IPS DF 6.9 (cell line): ENCODE data around the gene SMKR1.
A peak's percentile ranks its signal among the peaks of the same experiment; 100 is the strongest.

Source experiments
- DNase-seq: peaks from one replicate; pipeline ENCODE4 v3.0.0-alpha.2; 2013; ENCODE audit warnings: low read depth, low spot score
- H3K27ac ChIP-seq: one replicate; pipeline ENCODE4 v1.5.1; 2013; ENCODE audit warnings: low read length, control low read depth
- H3K27me3 ChIP-seq: 2 replicates; pipeline ENCODE4 v1.6.1; 2013; ENCODE audit warnings: mild to moderate bottlenecking, low read length; ENCODE audit not compliant: control insufficient read depth, insufficient read depth
- H3K36me3 ChIP-seq: 2 replicates; pipeline ENCODE4 v1.6.1; 2013; ENCODE audit warnings: low read length; ENCODE audit not compliant: control insufficient read depth, insufficient read depth
- H3K4me1 ChIP-seq: 2 replicates; pipeline ENCODE4 v1.6.1; 2013; ENCODE audit warnings: low read length; ENCODE audit not compliant: control insufficient read depth, insufficient read depth
- H3K4me3 ChIP-seq: 2 replicates; pipeline ENCODE4 v1.5.1; 2013; ENCODE audit warnings: mild to moderate bottlenecking, low read length
- H3K9me3 ChIP-seq: 2 replicates; pipeline ENCODE4 v1.6.1; 2013; ENCODE audit warnings: low read length, inconsistent platforms; ENCODE audit not compliant: control insufficient read depth, insufficient read depth
- WGBS: extraction: QIAGEN DNeasy Blood & Tissue Kit; methylation state at CpG from one replicate; pipeline ENCODE4 v1.1.7; 2013; ENCODE audit warnings: mixed read lengths, missing lambda C conversion rate; ENCODE audit not compliant: insufficient read length, insufficient coverage; 5-methylcytosine and 5-hydroxymethylcytosine counted together

SMKR1 gene

DNA sequence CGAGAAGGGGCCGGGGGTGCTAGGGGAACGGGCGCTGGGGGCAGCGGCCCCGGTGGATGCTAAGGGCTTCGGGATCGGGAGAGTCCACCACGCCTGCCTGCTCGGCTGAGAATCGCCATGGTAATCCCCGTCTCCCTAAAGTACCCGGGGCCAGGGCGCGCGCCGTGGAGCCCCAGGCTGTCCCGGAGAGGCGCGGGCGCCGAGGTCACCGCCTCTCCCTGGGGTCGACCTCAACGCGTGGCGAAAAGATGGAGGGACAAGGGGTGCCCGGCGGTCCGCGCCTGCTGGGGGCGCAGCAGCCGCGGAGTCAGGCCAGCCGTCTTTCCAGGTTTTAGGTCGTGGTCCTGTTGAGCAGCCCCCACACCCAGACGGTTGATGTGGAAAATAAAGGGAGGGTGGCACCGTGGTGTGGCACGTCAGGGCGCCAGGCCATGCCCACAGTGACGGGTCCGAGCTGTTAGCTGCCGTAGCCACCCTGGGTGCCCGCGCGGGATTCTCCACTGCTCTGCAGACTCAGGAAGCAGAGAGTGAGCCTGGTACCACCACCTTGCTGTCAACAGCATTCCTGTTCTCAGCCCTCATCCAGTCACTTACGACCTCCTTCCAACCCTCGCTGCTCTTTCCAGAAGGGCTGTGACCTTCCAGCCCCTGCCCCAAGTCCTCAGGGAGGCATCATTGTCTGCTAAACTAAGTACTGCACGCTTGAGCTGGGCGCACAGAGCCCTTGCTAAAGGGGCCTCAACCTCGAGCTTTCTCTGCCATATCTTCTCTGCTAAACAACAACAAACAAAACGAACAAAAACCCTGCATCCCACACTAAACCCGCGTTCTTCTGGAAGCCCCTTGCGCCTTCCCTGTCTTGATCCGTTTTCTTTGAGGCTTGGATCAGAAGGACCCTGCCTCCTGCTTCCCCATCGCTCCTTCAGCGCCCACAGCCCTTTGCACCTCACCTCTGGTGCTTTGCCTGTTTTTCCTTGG is 666 bp downstream of the SMKR1 start:
- WGBS: no CpG with 5 or more reads among the region's 58 CpGs
- no peaks in the 10 kb centered on the region for H3K9me3 ChIP-seq
- H3K4me1 ChIP-seq: no peaks in the 10 kb centered on the region
- H3K27ac ChIP-seq: no peak overlapping the region
- no peak for DNase-seq
- H3K36me3 ChIP-seq: no peaks in the 10 kb centered on the region
- H3K4me3 ChIP-seq: peak overlapping the region; percentile 91; the same call in 1 of the 2 replicates
- peaks cover 2% of the 10 kb centered on the region; the same call in 1 of the 2 replicates for H3K27me3 ChIP-seq

GRCh38 chr7:129503725-129504124 is 1.4 kb downstream of the SMKR1 start:
- Histone ChIP-seq H3K36me3 (no peaks in the 10 kb centered on the region), H3K27me3 (peaks cover 2% of the 10 kb centered on the region; the same call in 1 of the 2 replicates), H3K4me1 (no peaks in the 10 kb centered on the region), H3K27ac (no peak overlapping the region), H3K9me3 (no peaks in the 10 kb centered on the region), H3K4me3 (no peak overlapping the region)
- DNase-seq: no peak
- WGBS: no CpG with 5 or more reads among the region's 8 CpGs

GRCh38 chr7:129512192-129512591 is 9.9 kb downstream of the SMKR1 start:
- WGBS: no CpG with 5 or more reads among the region's 8 CpGs

GRCh38 chr7:129513546-129513945 is 11.2 kb downstream of the SMKR1 start:
- no peaks in the 10 kb centered on the region for H3K9me3 ChIP-seq
- H3K27me3 ChIP-seq: no peaks in the 10 kb centered on the region
- H3K4me3 ChIP-seq: no peak overlapping the region
- H3K27ac ChIP-seq: no peak overlapping the region
- no peaks in the 10 kb centered on the region for H3K36me3 ChIP-seq
- peaks cover 5% of the 10 kb centered on the region; the same call in 1 of the 2 replicates for H3K4me1 ChIP-seq
- DNase-seq: no peak
- WGBS: no CpG with 5 or more reads among the region's 10 CpGs

More at GRCh38 chr7:129512192-129512591, 9.9 kb downstream of the SMKR1 start:
- no peak overlapping the region for H3K4me3 ChIP-seq
- H3K27ac ChIP-seq: no peak overlapping the region
- peaks cover 5% of the 10 kb centered on the region; the same call in 1 of the 2 replicates for H3K4me1 ChIP-seq
- H3K27me3 ChIP-seq: no peaks in the 10 kb centered on the region
- H3K36me3 ChIP-seq: no peaks in the 10 kb centered on the region
- H3K9me3 ChIP-seq: no peaks in the 10 kb centered on the region
- DNase-seq: no peak

- Histone ChIP-seq H3K36me3 (no peaks in the 10 kb centered on the region), H3K4me1 (peaks cover 5% of the 10 kb centered on the region; the same call in 1 of the 2 replicates), H3K27ac (no peak overlapping the region), H3K4me3 (no peak overlapping the region), H3K27me3 (no peaks in the 10 kb centered on the region), H3K9me3 (no peaks in the 10 kb centered on the region)
- WGBS: no CpG with 5 or more reads among the region's 4 CpGs
- DNase-seq: no peak
Observed at GRCh38 chr7:129514683-129515082, 12.4 kb downstream of the SMKR1 start.

DNA sequence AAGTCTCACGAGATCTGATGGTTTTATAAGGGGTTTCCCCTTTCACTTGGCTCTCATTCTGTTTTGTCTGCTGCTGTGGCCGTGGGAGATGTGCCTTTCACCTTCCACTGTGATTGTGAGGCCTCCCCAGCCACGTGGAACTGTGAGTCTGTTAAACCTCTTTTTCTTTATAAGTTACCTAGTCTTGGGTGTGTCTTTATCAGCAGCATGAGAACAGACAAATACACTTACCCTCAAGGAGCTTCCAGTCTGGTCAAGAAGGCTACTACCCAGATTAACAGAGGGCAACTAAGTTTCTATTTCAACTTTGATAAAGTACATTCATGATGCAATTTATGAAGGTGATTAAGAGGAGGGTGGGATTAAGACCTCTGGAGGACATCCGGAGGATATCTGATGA is 13.1 kb downstream of the SMKR1 start:
- no peaks in the 10 kb centered on the region for H3K36me3 ChIP-seq
- no peak overlapping the region for H3K4me3 ChIP-seq
- DNase-seq: no peak
- no peak overlapping the region for H3K27ac ChIP-seq
- H3K9me3 ChIP-seq: no peaks in the 10 kb centered on the region
- no peaks in the 10 kb centered on the region for H3K27me3 ChIP-seq
- peaks cover 5% of the 10 kb centered on the region; the same call in 1 of the 2 replicates for H3K4me1 ChIP-seq
- no CpG with 5 or more reads among the region's 4 CpGs for WGBS

DNA sequence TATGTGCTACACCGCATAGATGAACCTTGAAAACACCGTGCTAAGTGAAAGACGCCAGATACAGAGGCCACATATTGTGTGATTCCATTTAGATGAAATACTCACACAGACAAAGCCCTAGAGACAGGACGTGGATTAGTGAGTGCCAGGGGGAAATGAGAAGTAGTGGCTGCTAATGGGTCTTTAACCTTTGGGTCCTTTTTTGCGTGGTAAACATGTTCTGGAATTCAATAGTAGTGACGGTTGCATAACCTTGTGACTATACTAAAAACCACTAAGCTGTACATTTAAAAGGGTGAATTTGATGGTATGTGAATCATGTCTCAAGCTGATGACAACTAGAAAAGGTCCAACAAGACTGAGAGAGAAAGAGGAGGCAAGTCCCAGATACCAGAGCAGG is 15.6 kb downstream of the SMKR1 start:
- Histone ChIP-seq H3K4me3 (no peak overlapping the region), H3K9me3 (no peaks in the 10 kb centered on the region), H3K27me3 (no peaks in the 10 kb centered on the region), H3K27ac (no peak overlapping the region), H3K4me1 (peaks cover 6% of the 10 kb centered on the region; the same call in 1 of the 2 replicates), H3K36me3 (no peaks in the 10 kb centered on the region)
- no CpG with 5 or more reads among the region's 6 CpGs for WGBS
- no peak for DNase-seq

- no peaks in the 10 kb centered on the region for H3K27me3 ChIP-seq
- H3K27ac ChIP-seq: no peak overlapping the region
- H3K36me3 ChIP-seq: no peaks in the 10 kb centered on the region
- no peak overlapping the region for H3K4me3 ChIP-seq
- DNase-seq: no peak
- WGBS: no CpG with 5 or more reads among the region's 5 CpGs
- H3K4me1 ChIP-seq: peaks cover 3% of the 10 kb centered on the region; the same call in 1 of the 2 replicates
- H3K9me3 ChIP-seq: no peaks in the 10 kb centered on the region
Observed at GRCh38 chr7:129519464-129519863, 17.1 kb downstream of the SMKR1 start.

DNA sequence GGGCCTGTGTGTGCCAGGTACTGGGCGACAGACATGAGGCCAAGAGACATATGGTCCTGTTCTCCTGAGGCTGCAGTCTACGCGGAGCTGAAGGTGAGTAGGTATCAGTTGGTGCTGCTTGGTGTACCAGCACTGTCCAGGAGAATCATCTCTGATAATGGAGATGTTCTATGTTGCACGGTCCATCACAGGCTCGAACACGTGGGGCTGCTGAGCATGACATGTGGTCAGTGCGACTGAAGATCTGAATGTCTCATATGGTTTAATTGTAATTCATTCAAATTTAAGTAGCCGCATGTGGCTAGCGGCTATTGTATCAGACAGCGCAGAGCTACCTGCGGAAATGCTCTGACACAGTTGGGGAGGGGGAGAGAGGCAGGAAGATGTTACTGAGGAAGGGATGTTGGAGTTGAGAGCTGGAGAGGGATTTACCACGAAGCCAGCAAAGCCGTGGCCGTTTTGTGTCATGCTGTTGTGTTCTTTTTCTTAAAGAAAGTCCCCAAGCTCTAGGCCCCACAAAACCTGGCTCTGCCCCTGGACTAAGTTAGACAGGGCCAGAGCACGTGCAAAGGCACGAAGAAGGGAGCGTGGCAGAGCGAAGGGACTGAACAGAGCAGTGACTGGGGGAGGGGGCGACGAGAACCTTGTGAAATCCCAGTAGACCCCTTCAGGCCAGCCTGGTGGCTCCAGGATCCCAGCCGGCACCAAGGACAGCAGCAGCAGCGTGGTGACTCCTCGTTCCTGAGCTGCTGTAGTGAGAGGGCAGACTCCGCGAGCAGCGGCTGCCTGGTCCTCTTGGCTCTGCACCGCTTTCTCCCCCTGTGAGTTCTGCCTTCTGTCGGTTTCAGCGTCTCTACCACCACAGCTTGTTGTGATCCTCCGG is 20.0 kb downstream of the SMKR1 start:
- Histone ChIP-seq H3K4me1 (peaks cover 3% of the 10 kb centered on the region; the same call in 1 of the 2 replicates), H3K36me3 (no peaks in the 10 kb centered on the region), H3K27me3 (no peaks in the 10 kb centered on the region), H3K27ac (no peak overlapping the region), H3K4me3 (no peak overlapping the region), H3K9me3 (no peaks in the 10 kb centered on the region)
- no CpG with 5 or more reads among the region's 30 CpGs for WGBS
- DNase-seq: no peak

- H3K4me3 ChIP-seq: no peak overlapping the region
- H3K9me3 ChIP-seq: no peaks in the 10 kb centered on the region
- no peaks in the 10 kb centered on the region for H3K36me3 ChIP-seq
- no CpG with 5 or more reads among the region's 5 CpGs for WGBS
- no peaks in the 10 kb centered on the region for H3K27me3 ChIP-seq
- DNase-seq: no peak
- peaks cover 3% of the 10 kb centered on the region; the same call in 1 of the 2 replicates for H3K4me1 ChIP-seq
- no peak overlapping the region for H3K27ac ChIP-seq
Observed at GRCh38 chr7:129522971-129523340, 20.6 kb downstream of the SMKR1 start.
